OCI-LY3 (cell line): ENCODE measurements around the gene HSPA1B.

ENCODE experiments used
- CTCF ChIP-seq: fragments of 200-600, 300-600 bp; sonication (generic); IDR thresholded peaks from 2 replicates; pipeline ENCODE4 v1.5.1; 2014; ENCODE audit warnings: antibody characterized with exemption, low read length, low read depth
- EZH2phosphoT487 ChIP-seq: fragments of 200-600 bp; shearing (Covaris generic); IDR thresholded peaks from 2 replicates; pipeline ENCODE4 v1.6.1; 2018; ENCODE audit warnings: antibody characterized with exemption, mixed run types, low read depth

DNA sequence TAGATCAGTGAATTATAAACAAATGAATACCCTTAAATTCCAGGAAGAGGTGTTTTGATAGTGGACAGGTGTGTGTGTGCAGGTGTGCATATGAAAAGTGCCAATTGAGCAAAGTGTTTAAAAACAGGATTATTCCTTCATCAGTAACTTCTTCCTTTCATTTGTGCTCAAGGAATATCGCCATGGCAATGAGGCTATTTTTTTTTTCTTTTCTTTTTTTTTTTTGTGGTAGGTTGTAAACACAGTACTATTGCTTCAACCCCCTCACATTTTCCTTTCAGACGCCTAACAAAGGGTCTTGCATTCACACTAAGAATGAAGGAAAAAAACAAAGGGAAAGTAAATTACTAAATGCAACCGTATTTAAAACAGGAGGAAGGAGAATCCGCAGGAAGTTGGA is 2.0 kb upstream of the HSPA1B start:
- TF ChIP-seq CTCF (no peak), EZH2phosphoT487 (no peak)
